T47D (cell line): ENCODE measurements around the gene RNPEP.

Experiments
- DNase-seq, 2 experiments: peaks; one replicate each; pipeline versions ENCODE4 v3.0.0 to v3.0.0-alpha.2; 2011 to 2012; ENCODE audit warnings: low read depth in 1 of 2, low spot score in 1 of 2
- JUND ChIP-seq: IDR thresholded peaks from 2 replicates; pipeline ENCODE4 v1.6.1; 2012; ENCODE audit warnings: low read depth
- in situ Hi-C: cut with HindIII; loops from 2 replicates; pipeline ENCODE4 v1.10.0; 2016; ENCODE audit warnings: low sequenced_read_pairs, low pct_unique_long_range_greater_than_20kb

RNPEP gene

DNA sequence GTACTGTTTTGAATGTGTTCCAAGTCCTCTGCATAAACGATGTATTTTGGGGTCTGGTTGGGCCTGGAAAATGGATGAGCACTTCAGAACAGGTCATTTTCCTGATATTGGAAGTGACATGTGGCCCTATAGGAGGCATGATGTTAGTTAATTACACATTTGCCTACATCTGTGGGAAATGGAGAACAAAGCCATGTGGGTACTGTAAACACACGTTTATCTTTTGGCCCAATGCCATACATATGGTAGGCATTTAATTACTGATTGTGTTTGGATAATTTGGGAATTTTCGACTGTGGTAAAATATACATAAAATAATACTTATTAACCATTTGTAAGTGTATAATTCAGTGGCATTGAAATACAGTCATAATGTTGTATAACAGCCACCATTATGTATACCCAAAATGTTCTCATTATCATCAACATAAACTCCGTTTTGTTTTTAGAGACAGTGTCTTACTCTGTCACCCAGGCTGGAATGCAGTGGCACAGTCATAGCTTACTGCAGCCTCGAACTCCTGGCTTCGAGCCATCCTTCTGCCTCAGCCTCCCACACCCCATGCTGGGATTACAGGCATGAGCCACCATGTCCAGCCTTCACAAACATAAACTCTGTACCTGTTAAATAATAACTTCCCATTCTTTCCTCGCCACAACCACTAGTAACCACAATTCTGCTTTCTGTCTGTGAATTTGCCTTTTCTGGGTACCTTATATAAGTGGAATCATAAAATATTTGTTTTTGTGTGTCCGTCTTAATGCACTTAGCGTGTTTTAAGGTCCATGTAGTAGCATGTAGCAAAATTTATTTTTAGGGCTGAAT is 11.9 kb upstream of the RNPEP start:
- in situ Hi-C loops: no loop called here
- TF ChIP-seq JUND: no peak
- DNase-seq: no peak

DNA sequence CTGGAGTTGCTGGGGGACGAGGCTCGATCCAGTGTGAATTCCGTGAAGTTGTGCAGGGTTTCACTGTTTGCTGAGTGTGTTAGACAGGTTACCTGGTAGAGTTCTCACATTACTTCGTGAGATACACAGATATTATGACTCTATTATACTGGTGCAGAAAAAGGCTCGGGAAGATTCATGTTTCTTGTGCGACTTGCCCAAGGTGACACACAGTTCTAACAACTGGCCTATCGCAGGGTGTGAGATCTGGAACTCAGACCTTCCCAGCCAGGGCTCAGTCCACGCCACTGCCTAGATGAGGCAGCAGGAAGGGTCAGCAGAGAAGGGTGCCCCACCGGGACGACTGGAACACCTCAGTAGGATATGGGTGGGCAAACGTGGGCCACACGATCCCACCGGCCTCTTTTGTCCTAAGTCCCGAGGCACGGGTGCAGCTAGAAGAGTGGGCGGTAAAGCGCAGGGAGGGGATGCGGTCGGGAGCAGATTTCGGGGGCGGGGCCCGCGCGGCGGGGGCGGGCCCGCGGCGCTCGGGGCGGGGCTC is 296 bp upstream of the RNPEP start:
- in situ Hi-C loops: no loop called here
- DNase-seq: no peak
- no peak for TF ChIP-seq JUND

DNA sequence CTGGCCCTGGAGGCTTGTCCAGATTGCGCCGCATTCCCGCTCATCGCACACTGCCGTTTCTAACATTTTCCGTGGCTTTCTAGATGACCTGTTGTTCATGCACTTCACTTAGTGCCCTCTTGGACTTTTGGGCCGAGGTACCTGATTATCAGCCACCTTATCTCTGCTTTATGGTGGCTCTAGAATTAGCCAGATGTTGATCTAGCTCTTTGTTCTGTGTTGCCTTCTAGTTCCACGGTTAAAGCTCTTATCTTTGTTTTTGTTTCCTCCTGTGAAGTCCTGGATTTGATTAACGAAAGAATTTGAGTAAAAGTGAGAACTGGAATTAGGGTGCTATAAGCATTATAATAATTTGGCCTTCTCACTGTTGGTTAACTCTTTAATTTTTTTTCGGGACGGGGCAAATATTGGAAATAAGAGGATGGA is 945 bp downstream of the RNPEP start:
- no peak for TF ChIP-seq JUND
- in situ Hi-C loops: no loop called here
- no peak for DNase-seq

DNA sequence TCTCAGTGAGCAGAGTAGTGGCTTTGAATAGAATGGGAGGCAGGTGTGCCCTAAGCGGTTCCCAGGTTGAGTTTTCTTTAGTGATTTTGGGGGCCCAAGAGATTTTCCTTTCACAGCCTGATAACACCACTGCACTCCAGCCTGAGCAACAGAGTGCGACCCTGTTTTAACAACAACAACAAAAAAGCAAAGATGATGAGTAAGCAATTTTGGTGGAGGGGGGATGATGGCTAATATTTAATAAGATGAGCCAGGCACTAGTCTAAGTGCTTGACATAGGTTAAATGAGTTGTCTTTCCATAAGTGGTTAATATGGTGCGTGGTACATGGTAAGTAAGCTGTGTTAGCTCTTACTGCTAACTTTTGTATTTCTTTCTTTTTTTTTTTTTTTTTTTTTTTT is 2.0 kb downstream of the RNPEP start:
- in situ Hi-C loops: no loop called here
- no peak for TF ChIP-seq JUND
- no peak for DNase-seq

DNA sequence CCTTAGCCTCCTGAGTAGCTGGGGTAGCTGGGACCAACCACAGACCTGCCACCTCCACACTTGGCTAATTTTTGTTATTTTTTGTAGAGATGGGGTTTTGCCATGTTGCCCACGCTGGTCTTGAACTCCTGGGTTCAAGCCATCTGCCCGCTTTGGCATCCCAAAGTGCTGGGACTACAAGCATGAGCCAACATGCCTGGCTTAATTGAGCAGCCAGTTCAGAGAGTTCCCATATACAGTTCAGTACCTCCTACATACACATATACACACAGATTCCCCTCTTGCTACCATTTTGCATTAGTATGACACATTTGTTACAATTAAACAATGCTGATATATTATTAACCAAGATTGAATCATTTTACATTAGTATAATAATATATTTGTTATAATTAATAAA is 2.9 kb downstream of the RNPEP start:
- in situ Hi-C loops: no loop called here
- no peak for DNase-seq
- TF ChIP-seq JUND: no peak

DNA sequence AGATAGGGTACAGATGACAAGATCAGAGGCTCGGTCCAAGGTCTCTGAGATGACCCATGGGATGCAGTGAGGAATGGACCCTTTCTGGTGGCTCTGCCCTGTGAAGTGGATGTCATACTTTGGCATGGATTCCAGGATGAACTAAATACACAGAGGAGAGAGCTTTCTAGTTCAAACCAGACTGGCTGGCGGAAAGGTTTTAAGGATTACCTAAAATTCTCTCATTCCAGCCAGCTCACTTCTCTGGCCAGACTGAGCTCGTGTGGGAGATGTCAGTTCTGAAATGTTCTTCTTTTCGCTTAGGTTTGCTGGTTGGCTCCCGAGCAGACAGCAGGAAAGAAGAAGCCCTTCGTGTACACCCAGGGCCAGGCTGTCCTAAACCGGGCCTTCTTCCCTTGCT is 6.2 kb downstream of the RNPEP start:
- in situ Hi-C loops: no loop called here
- DNase-seq: no peak
- TF ChIP-seq JUND: no peak

DNA sequence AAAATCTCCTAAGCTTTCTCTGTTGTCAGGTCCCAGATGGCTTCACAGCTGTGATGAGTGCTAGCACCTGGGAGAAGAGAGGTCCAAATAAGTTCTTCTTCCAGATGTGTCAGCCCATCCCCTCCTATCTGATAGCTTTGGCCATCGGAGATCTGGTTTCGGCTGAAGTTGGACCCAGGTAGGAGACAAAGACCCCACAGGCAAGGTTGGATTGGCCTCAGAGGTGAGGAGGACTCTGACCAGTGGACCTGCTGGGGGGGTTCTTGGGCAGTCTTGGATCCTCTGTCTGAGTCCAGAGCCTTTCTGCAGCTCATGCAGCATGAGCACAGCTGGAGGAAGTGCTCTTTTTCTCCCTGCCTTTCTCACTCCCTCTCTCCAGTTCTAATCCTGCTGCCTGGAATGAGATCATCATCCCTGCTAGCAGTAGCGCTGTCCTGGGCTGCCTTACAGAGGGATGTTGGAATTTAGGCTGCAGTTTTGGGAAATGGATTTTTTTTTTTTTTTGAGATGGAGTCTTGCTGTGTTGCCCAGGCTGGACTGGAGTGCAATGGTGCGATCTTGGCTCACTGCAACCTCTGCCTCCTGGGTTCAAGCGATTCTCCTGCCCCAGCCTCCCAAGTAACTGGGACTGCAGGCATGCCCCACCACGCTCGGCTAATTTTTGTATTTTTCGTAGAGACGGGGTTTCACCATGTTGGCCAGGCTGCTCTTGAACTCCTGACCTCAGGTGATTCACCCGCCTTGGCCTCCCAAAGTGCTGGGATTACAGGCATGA is 7.1 kb downstream of the RNPEP start:
- no peak for TF ChIP-seq JUND
- in situ Hi-C loops: no loop called here
- no peak for DNase-seq

DNA sequence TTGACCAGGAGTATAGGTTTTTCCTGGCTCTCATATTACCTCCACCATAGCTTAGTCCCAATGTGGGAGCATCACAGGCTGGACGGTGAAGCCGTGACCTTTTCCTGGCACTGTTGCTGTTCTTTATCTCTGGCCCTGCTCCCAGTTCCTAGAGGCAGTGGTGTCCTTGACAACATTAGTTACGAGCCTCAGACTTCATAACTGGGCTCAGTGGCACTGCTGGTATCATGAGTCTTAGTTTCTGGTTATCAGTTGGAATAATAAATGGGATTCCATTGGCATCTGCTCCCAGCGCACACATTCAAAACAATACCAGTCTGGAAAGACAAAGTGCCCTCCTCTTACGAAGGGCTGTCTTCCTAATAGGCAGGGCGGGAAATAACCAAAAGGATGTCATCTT is 8.0 kb downstream of the RNPEP start:
- no peak for DNase-seq
- no peak for TF ChIP-seq JUND
- in situ Hi-C loops: no loop called here

DNA sequence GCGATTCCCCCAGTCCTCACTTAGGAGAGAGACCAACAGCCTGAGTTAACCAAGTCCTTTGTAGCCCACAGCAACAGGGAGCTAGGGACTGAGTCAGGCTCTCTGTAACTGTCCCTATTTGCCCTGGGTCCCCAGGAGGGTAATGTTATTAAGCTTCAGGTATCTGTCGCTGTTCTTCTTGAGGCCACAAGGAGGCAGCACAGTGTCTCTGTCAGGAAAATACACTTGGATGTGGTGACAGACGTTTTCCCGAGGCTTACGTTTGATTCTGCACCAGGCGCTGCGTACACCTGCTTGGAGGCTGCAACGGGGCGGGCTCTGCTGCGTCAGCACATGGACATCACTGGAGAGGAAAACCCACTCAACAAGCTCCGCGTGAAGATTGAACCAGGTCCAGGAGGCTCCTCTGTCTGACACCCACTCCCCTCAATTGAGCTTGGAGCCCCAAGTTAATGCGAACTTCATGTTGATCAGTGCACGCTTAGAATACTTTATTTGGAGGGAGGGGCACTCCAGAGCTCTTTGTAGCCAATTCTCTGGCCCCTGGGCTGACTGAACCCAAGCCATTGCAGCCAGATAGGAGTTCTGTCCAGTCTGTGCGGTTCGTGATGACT is 17.3 kb downstream of the RNPEP start:
- peak; percentile 73 to 86 for DNase-seq
- no peak for TF ChIP-seq JUND
- in situ Hi-C loops: no loop called here

DNA sequence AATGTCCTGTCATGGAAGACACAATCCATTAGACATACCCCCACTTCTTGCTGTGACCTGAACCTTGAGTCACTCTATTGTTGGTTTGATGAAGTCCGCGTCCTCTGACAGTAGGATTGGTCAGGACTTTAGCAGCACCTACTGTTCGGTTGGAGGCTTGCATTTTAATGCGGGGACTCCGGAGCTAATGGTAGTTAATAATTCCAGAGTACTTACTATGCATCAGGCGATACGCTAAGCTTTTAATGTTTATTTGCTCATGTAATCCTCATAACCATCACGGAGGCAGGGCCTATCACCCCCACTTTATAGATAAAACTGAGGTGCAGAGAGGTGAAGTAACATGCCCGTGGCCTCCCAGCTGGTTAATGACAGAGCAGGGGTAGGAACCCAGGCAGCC is 20.1 kb downstream of the RNPEP start:
- in situ Hi-C loops: no loop called here
- no peak for TF ChIP-seq JUND
- no peak for DNase-seq

DNA sequence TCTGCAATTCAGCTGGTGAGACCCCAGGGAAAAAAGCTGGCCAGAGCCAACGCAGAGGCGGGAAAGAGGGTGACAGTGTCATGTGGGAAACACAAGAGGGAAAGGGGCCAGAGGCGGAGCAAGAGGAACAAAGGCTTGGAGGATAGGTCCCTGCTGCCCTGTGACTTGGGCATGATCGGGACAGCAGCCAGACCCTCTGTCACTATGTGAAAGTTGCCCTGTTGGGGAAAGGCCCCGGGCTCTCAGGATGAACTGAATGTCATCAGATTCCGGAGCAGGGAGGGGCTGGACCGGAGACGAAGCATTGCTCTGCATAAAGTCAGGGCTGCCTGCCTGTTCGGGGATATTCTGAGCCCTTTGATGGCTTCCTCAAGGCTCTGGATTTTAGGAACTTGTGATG is 22.3 kb downstream of the RNPEP start:
- in situ Hi-C loops: no loop called here
- no peak for TF ChIP-seq JUND
- DNase-seq: no peak

DNA sequence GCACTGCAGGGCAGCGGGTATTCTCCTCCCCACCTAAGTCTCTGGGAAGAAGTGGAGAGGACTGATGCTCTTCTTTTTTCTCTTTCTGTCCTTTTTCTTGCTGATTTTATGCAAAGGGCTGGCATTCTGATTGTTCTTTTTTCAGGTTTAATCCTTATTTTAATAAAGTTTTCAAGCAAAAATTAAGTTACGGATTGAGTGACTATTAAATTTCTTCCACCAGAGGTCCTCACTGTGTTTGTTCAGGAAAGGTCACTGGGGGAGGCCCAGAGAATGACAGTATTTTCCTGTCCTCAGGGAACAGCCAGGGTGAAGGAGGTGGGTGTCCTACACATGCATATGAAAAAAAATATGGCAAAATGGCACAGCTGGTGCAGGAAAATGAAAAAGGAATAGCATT is 23.5 kb downstream of the RNPEP start:
- TF ChIP-seq JUND: no peak
- peak in 1 of 2 experiments; percentile 76 for DNase-seq
- in situ Hi-C loops: no loop called here

DNA sequence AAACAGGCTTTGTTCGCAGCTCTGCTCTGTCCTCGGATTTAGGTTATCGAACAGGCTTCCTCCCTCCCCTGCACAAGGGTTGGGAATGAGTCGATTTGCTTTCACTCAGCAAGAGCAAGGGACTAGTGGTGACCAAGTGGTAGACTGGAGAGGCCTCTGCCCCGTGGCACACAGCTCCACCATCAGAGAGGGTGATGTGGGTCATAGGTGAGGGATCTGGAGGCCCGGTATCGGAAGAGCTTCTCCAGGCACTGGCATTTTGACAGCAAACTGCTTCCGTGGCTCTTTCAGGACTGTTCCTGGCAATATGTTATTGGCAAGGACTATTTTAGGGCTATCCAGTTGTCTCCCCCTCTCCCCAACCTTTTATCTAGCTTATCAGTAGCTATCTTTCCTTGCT is 24.9 kb downstream of the RNPEP start:
- no peak for TF ChIP-seq JUND
- in situ Hi-C loops: no loop called here
- no peak for DNase-seq
